ENCODE data around the gene DDB1.

Gene DDB1

DNA sequence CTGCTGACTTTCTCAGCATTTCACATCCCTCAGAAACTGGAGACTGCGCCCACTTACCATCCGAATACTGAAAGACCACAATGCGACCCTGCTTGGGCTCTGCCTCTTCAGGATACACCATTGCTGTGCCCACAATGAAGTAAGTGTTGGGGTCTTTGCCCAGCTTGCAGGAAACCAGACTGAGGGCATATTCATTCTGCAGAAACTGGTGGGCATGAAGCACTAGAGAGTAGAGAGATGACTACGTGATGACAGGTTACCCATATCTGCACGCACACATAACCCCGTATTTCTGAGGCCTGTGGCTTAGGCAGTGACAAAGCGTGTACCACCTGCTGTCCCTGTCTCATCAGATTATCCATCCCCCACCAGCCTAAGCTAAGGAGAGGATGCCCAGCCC, 23.2 kb downstream of the DDB1 start:
- DNase-seq (ENCODE audit: low read depth, low spot score): no peak
- in situ Hi-C loops (cut with HindIII; ENCODE audit: low sequenced_read_pairs): no loop called here
- H3K4me3 ChIP-seq (ENCODE audit: low read depth, low read length): no peak overlapping the region
- TF ChIP-seq, protein P1, sequence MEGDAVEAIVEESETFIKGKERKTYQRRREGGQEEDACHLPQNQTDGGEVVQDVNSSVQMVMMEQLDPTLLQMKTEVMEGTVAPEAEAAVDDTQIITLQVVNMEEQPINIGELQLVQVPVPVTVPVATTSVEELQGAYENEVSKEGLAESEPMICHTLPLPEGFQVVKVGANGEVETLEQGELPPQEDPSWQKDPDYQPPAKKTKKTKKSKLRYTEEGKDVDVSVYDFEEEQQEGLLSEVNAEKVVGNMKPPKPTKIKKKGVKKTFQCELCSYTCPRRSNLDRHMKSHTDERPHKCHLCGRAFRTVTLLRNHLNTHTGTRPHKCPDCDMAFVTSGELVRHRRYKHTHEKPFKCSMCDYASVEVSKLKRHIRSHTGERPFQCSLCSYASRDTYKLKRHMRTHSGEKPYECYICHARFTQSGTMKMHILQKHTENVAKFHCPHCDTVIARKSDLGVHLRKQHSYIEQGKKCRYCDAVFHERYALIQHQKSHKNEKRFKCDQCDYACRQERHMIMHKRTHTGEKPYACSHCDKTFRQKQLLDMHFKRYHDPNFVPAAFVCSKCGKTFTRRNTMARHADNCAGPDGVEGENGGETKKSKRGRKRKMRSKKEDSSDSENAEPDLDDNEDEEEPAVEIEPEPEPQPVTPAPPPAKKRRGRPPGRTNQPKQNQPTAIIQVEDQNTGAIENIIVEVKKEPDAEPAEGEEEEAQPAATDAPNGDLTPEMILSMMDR (IDR thresholded peaks at IDR 0.05; ENCODE audit: low read depth, low read length): no peak

DNA sequence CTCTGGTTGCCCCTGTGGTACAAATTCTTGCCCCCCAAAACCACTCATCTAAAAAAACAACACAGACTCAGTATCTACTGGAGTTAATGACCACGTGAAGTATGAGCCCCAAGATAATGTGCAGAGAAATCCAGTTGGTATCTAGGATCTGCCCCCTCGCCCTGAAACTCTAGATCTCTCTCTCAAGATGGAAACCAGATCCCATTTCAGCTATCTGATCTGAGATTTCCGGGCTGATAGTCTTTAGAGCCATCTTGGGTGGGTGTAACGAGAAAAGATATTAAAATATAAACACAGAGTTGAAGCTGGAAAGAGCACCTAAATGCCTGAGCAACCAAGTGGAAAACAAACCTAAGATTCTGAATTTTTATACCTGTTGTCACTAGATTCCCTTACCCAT, 23.8 kb downstream of the DDB1 start:
- TF ChIP-seq, protein P1 (IDR thresholded peaks at IDR 0.05; ENCODE audit: low read depth, low read length): no peak
- DNase-seq (ENCODE audit: low read depth, low spot score): no peak

DNA sequence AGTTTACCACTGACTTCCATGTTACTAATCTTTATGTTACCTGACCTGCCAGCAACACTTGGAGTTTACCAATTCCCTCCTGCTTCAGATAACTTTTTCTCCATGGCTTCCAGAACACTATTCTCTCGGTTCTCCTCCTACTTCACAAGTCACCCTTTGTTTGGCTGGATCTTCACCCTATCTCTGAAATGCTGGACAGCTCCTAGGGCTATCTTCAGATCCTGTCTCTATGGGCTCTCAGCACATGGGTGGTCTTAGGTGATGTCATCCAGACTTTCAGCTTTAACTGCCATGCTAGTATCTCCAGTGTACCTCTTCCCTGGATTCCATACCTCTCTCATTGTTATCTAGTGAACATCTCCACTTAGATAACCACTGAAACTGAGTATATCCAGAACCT, 25.6 kb downstream of the DDB1 start:
- TF ChIP-seq, protein P1 (IDR thresholded peaks at IDR 0.05; ENCODE audit: low read depth, low read length): no peak
- H3K4me3 ChIP-seq (ENCODE audit: low read depth, low read length): no peak overlapping the region
- DNase-seq (ENCODE audit: low read depth, low spot score): no peak
- in situ Hi-C loops (cut with HindIII; ENCODE audit: low sequenced_read_pairs): no loop called here

More for the DNA sequence above, 23.8 kb downstream of the DDB1 start:
- H3K4me3 ChIP-seq (ENCODE audit: low read depth, low read length): no peak overlapping the region
- in situ Hi-C loops (cut with HindIII; ENCODE audit: low sequenced_read_pairs): no loop called here

DNA sequence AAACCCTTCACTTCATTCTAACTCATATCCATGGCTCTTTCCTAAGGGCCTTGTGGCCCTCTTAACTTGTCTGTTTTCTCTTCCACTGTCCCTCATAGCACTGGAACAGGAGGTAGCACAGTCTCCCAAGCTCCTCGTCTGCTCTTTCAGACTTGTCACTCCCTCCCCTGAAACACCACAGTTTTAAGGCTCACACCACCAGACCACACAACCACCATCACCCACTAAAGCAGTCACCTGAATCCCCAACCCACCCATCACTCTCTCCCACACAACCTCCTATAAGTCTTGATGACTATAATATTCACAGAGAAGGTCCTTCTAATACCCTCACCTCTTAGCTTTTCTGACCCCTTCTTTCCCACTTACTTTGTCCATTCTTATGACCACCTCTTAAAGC, 26.7 kb downstream of the DDB1 start:
- no peak overlapping the region for H3K4me3 ChIP-seq (ENCODE audit: low read depth, low read length)
- no peak for DNase-seq (ENCODE audit: low read depth, low spot score)
- TF ChIP-seq, protein P1 (IDR thresholded peaks at IDR 0.05; ENCODE audit: low read depth, low read length): no peak
- in situ Hi-C loops (cut with HindIII; ENCODE audit: low sequenced_read_pairs): no loop called here

DNA sequence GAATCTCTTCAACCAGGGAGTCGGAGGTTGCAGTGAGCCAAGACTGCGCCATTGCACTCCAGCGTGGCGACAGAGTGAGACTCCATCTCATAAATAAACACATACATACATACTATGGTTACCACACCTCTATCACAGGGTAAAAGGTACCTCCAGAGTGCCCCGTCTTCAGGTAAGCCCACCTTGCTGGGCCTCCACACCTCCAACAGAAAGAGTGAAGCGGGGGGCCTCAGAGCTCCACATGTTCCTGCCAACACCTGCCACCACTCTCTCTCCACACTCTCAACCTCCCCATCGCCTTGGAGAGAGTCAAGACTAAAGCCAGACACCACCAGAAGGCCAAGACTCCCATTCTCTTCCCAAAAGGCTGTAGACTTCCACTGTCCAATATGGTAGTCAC, 27.5 kb downstream of the DDB1 start:
- H3K4me3 ChIP-seq (ENCODE audit: low read depth, low read length): no peak overlapping the region
- TF ChIP-seq, protein P1 (IDR thresholded peaks at IDR 0.05; ENCODE audit: low read depth, low read length): no peak
- no peak for DNase-seq (ENCODE audit: low read depth, low spot score)
- in situ Hi-C loops (cut with HindIII; ENCODE audit: low sequenced_read_pairs): no loop called here

DNA sequence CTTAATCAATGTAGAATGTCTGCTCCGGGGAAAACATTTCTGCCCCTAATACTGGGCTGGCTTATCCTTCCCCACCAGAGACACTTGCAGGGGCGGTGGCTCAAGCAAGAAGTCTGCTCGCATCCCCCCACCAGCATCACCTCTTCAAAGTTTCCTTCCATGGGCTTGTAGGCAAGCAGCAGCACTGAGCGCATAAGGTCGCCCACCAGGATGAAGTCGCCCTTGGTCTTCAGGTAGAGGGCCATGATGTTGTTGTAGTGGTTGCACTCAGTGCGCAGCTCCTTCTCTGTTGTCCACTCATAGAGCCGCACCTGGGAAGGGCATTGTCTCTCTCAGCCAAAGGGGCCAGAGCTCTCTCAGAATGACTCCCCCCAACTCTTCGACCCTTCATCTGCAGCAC, 29.2 kb downstream of the DDB1 start:
- H3K4me3 ChIP-seq (ENCODE audit: low read depth, low read length): no peak overlapping the region
- no peak for DNase-seq (ENCODE audit: low read depth, low spot score)
- TF ChIP-seq, protein P1 (IDR thresholded peaks at IDR 0.05; ENCODE audit: low read depth, low read length): no peak
- in situ Hi-C loops (cut with HindIII; ENCODE audit: low sequenced_read_pairs): no loop called here

DNA sequence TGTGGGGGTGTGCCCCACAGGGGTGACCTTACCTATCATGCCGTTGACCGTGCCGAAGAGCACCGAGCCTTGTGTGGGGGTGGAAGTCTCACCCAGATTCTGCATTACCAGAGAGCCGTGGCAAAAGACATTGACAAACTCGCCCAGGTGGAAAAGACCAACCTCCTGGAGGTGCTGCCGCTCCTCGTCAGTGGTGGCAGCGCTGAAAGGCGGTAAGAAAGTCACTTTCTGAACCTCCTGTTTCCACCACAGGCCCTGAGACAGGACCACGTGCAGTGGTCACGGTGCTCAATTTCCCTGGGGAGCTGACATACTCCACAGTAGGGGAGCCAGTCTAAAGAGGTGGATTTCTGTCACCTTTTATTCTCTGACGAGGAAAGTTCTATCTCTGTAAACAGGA, 30.4 kb downstream of the DDB1 start:
- in situ Hi-C loops (cut with HindIII; ENCODE audit: low sequenced_read_pairs): no loop called here
- no peak overlapping the region for H3K4me3 ChIP-seq (ENCODE audit: low read depth, low read length)
- TF ChIP-seq, protein P1 (IDR thresholded peaks at IDR 0.05; ENCODE audit: low read depth, low read length): no peak
- DNase-seq (ENCODE audit: low read depth, low spot score): no peak
